HG03060 (cell line): ENCODE measurements around the gene SLC7A14.

Experiments
- ATAC-seq: cut with Tn5 transposase; IDR thresholded peaks from one replicate; pipeline ENCODE4 v1.9.1; 2021; ENCODE audit warnings: low read depth, moderate number of reproducible peaks; ENCODE audit not compliant: unreplicated experiment

The SLC7A14 gene

GRCh38 chr3:170476291-170476690, 109.6 kb downstream of the SLC7A14 start:
- ATAC-seq, result no peak

- ATAC-seq, result no peak
Observed at GRCh38 chr3:170475092-170475685, 110.7 kb downstream of the SLC7A14 start.

- no peak for ATAC-seq
Observed at GRCh38 chr3:170473358-170473757, 112.5 kb downstream of the SLC7A14 start.

GRCh38 chr3:170471149-170471548, 114.7 kb downstream of the SLC7A14 start:
- no peak for ATAC-seq

GRCh38 chr3:170470063-170471016, 115.5 kb downstream of the SLC7A14 start:
- ATAC-seq, result no peak

GRCh38 chr3:170469151-170470062, 116.5 kb downstream of the SLC7A14 start:
- ATAC-seq, result no peak

GRCh38 chr3:170467571-170468147, 118.2 kb downstream of the SLC7A14 start:
- no peak for ATAC-seq

- ATAC-seq, result no peak
Observed at GRCh38 chr3:170467007-170467406, 118.9 kb downstream of the SLC7A14 start.

- no peak for ATAC-seq
Observed at GRCh38 chr3:170465955-170466354, 119.9 kb downstream of the SLC7A14 start.

- no peak for ATAC-seq
Observed at GRCh38 chr3:170463011-170463410, 122.9 kb downstream of the SLC7A14 start.

- ATAC-seq, result no peak
Observed at GRCh38 chr3:170458285-170458684, 127.6 kb downstream of the SLC7A14 start.

GRCh38 chr3:170454509-170454908, 131.4 kb downstream of the SLC7A14 start:
- ATAC-seq, result no peak

GRCh38 chr3:170450039-170450438, 135.8 kb downstream of the SLC7A14 start:
- no peak for ATAC-seq

- ATAC-seq, result no peak
Observed at GRCh38 chr3:170448584-170448983, 137.3 kb downstream of the SLC7A14 start.

GRCh38 chr3:170443457-170443856, 142.4 kb downstream of the SLC7A14 start:
- no peak for ATAC-seq

GRCh38 chr3:170442947-170443346, 142.9 kb downstream of the SLC7A14 start:
- ATAC-seq, result no peak

GRCh38 chr3:170441412-170441811, 144.5 kb downstream of the SLC7A14 start:
- ATAC-seq, result no peak

- no peak for ATAC-seq
Observed at GRCh38 chr3:170440344-170440743, 145.5 kb downstream of the SLC7A14 start.

GRCh38 chr3:170438836-170439235, 147.0 kb downstream of the SLC7A14 start:
- ATAC-seq, result no peak

GRCh38 chr3:170437696-170438407, 148.0 kb downstream of the SLC7A14 start:
- no peak for ATAC-seq
